Ascending aorta (tissue), 2 donors: ENCODE measurements around the gene NAAA. TPM values are rescaled to one million over a fixed set of nuclear protein-coding genes. Genes with fewer than 3 reads are reported as not detected.
"Not testable (repeated sequence)": the region's sequence is repeated elsewhere in the genome, so short reads cannot be mapped to it uniquely, and the experiment has no call there.

Experiments used
- DNase-seq, 2 donors: peaks; one replicate each; pipeline ENCODE4 v3.0.0-alpha.2; 2019; ENCODE audit warnings: low spot score in 2 of 2
- H3K27ac ChIP-seq, 2 donors: fragments of 200-600 bp; sonication (generic); one replicate each; pipeline ENCODE4 v1.5.1; 2016 to 2017; ENCODE audit warnings: mild to moderate bottlenecking in 1 of 2
- H3K27me3 ChIP-seq: fragments of 200-600 bp; sonication (generic); one replicate; pipeline ENCODE4 v1.5.1; 2017
- H3K36me3 ChIP-seq, 2 donors: fragments of 200-600 bp; sonication (generic); one replicate each; pipeline ENCODE4 v1.5.1; 2016
- H3K4me1 ChIP-seq, 2 donors: fragments of 200-600 bp; sonication (generic); one replicate each; pipeline ENCODE4 v1.5.1; 2016 to 2017; ENCODE audit warnings: mild to moderate bottlenecking in 1 of 2
- H3K4me3 ChIP-seq, 2 donors: fragments of 200-600 bp; sonication (generic); one replicate each; pipeline ENCODE4 v1.5.1; 2016 to 2017; ENCODE audit warnings: mild to moderate bottlenecking in 1 of 2
- H3K9me3 ChIP-seq, 2 donors: fragments of 200-600 bp; sonication (generic); one replicate each; pipeline ENCODE4 v1.5.1; 2016
- CTCF ChIP-seq, 3 experiments: fragments of 200-600 bp in 2 of 3; fragments of 450-650 bp in 1 of 3; sonication (generic) in 2 of 3; IDR thresholded peaks; one replicate each; pipeline ENCODE4 v1.5.1; 2016 to 2019; ENCODE audit warnings: antibody characterized with exemption in 3 of 3, mild to moderate bottlenecking in 1 of 3, moderate library complexity in 1 of 3
- intact Hi-C: fragments of 100-400 bp; cut with DNase I; formaldehyde crosslinking; loops from one replicate; pipeline ENCODE4 v1.15.1; 2023
- total RNA-seq: library from RNA; depleted of rRNA; stranded (reverse); fragments of >200 nt; gene quantifications from one replicate; pipeline ENCODE4 v1.1.0, GENCODE V29; 2016

NAAA gene
- total RNA-seq, 1 donor from 2014 or later = 287 TPM

DNA sequence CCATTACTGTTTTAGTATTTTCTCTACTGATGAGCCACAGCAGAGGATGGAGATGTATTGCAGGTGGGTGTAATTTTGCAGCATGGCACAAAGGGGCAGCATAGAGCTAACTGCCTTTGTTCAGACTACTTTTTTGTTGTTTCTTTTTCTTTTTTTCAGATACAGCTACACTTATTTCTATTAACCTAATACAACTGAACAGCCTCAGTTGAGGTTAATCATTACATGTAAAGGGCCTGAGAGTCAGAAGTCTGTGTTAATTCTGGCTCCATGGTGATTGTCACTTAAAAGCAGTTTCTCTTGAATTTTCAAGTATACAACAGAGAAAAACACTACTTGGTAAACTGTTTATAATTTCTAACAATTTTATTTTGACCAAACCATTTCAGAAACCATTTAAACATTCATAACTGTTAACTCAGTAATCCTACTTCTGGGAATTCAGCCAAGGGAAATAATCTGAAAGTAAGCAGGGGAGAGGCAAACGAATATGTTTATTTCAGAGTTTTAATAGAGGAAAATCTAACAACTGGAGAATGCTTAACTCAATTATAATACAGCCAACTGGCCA, 24.6 kb downstream of the NAAA start:
- Histone ChIP-seq H3K27me3 (no peaks in the 10 kb centered on the region), H3K27ac (peak overlapping the region; percentile 36 to 62), H3K4me3 (peak overlapping the region in 1 of 2 donors; percentile 5), H3K4me1 (peaks cover 0 to 5% of the 10 kb centered on the region in 2 donors), H3K36me3 (peaks cover 13 to 33% of the 10 kb centered on the region in 2 donors), H3K9me3 (no peaks in the 10 kb centered on the region)
- intact Hi-C loops = loop anchor here (1.0 kb wide), 1 partner anchor 25 kb away; the partner anchor contains the start of gene NAAA
- DNase-seq = no peak
- peak; percentile 14 to 70 (median 64) for TF ChIP-seq CTCF (IDR thresholded peaks at IDR 0.05)

DNA sequence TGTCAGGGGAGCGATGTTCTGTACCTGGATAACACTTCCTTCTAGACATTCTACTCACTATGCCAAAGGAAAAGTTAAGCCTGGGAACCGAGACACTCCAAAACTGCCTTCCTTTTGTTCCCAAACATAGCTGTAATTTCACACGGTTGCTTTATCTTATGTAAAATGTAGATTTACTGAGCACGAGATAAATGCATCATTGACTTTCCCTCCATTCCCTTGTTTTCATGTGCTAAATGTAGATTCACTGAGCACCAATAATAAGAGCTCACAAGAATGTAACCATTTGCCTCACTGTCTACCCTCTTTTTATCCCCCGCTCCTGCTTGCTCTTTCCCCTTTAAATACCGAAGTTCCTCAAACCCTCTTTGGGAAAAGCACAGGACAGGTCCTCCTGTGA, 27.8 kb downstream of the NAAA start:
- intact Hi-C loops = no loop called here

GRCh38 chr4:75910831-75911230, 30.0 kb downstream of the NAAA start:
- H3K4me3 ChIP-seq, H3K36me3 ChIP-seq, H3K27ac ChIP-seq, DNase-seq, H3K9me3 ChIP-seq, H3K27me3 ChIP-seq, intact Hi-C loops, H3K4me1 ChIP-seq: not testable (repeated sequence)

More for the DNA sequence above, 27.8 kb downstream of the NAAA start:
- TF ChIP-seq CTCF (IDR thresholded peaks at IDR 0.05) = no peak
- Histone ChIP-seq H3K4me3 (no peak overlapping the region), H3K27ac (no peak overlapping the region), H3K4me1 (peaks cover 0 to 5% of the 10 kb centered on the region in 2 donors), H3K36me3 (peaks cover 0 to 11% of the 10 kb centered on the region in 2 donors), H3K9me3 (no peaks in the 10 kb centered on the region), H3K27me3 (no peaks in the 10 kb centered on the region)
- no peak for DNase-seq

- no peaks in the 10 kb centered on the region for H3K27me3 ChIP-seq
- H3K4me1 ChIP-seq = no peaks in the 10 kb centered on the region
- H3K27ac ChIP-seq = no peak overlapping the region
- no peaks in the 10 kb centered on the region for H3K9me3 ChIP-seq
- TF ChIP-seq CTCF (IDR thresholded peaks at IDR 0.05) = no peak
- intact Hi-C loops = no loop called here
- no peak for DNase-seq
- no peak overlapping the region for H3K4me3 ChIP-seq
- no peaks in the 10 kb centered on the region for H3K36me3 ChIP-seq
Measured at GRCh38 chr4:75909405-75909804, 31.4 kb downstream of the NAAA start.

- H3K4me3 ChIP-seq = no peak overlapping the region
- no peaks in the 10 kb centered on the region for H3K4me1 ChIP-seq
- no peak overlapping the region for H3K27ac ChIP-seq
- intact Hi-C loops = no loop called here
- DNase-seq = no peak
- no peak for TF ChIP-seq CTCF (IDR thresholded peaks at IDR 0.05)
- no peaks in the 10 kb centered on the region for H3K36me3 ChIP-seq
- H3K27me3 ChIP-seq = no peaks in the 10 kb centered on the region
- no peaks in the 10 kb centered on the region for H3K9me3 ChIP-seq
Measured at GRCh38 chr4:75908555-75908954, 32.3 kb downstream of the NAAA start.

- intact Hi-C loops = no loop called here
- no peak for TF ChIP-seq CTCF (IDR thresholded peaks at IDR 0.05)
- Histone ChIP-seq H3K27me3 (no peaks in the 10 kb centered on the region), H3K4me3 (no peak overlapping the region), H3K36me3 (no peaks in the 10 kb centered on the region), H3K27ac (no peak overlapping the region), H3K9me3 (no peaks in the 10 kb centered on the region), H3K4me1 (no peaks in the 10 kb centered on the region)
- DNase-seq = no peak
Measured at GRCh38 chr4:75907966-75908365, 32.8 kb downstream of the NAAA start.
